Measurements from ENCODE around the gene TMEM132D. TPM values are rescaled to one million over a fixed set of nuclear protein-coding genes. Genes with fewer than 3 reads are reported as not detected.

The TMEM132D gene
- total RNA-seq, 1 donor from 2014 or later: 1.1 TPM

DNA sequence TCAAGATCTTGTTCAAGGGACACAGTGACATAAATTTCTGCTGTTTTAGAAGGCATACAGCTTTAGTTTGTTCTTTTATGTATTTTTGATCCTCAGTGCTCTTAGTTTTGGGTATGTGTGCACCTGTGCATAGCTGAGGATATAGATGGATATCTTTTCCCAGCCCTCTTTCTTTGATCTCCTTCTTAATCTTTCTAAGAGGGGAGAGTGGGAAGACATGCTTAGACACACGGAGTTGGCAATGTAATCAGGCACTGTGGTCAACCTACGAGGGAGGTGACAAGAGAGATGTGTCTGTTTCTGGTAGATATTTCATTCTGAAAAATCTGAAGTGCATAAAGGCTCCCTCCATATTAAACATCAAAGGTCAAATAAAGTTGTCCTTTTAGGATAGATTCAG lies 340.6 kb downstream of the TMEM132D start:
- DNase-seq (ENCODE audit: low spot score): no peak
- H3K4me1 ChIP-seq: no peaks in the 10 kb centered on the region
- H3K4me2 ChIP-seq: no peak overlapping the region
- no peaks in the 10 kb centered on the region for H3K9me3 ChIP-seq (ENCODE audit: low read depth)
- H3K27me3 Mint-ChIP-seq (ENCODE audit: insufficient read depth, low read depth): no peaks in the 10 kb centered on the region
- H3K9me3 Mint-ChIP-seq: peaks cover 8% of the 10 kb centered on the region
- H3K4me3 ChIP-seq: no peak overlapping the region
- TF ChIP-seq EZH2phosphoT487 (IDR thresholded peaks at IDR 0.05) (no peak), EZH2 (IDR thresholded peaks at IDR 0.05) (no peak)
- TF ChIP-seq, protein P1, sequence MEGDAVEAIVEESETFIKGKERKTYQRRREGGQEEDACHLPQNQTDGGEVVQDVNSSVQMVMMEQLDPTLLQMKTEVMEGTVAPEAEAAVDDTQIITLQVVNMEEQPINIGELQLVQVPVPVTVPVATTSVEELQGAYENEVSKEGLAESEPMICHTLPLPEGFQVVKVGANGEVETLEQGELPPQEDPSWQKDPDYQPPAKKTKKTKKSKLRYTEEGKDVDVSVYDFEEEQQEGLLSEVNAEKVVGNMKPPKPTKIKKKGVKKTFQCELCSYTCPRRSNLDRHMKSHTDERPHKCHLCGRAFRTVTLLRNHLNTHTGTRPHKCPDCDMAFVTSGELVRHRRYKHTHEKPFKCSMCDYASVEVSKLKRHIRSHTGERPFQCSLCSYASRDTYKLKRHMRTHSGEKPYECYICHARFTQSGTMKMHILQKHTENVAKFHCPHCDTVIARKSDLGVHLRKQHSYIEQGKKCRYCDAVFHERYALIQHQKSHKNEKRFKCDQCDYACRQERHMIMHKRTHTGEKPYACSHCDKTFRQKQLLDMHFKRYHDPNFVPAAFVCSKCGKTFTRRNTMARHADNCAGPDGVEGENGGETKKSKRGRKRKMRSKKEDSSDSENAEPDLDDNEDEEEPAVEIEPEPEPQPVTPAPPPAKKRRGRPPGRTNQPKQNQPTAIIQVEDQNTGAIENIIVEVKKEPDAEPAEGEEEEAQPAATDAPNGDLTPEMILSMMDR (IDR thresholded peaks at IDR 0.05): no peak
- H3K36me3 ChIP-seq: no peaks in the 10 kb centered on the region
- H3F3A ChIP-seq (ENCODE audit: low read depth): no peaks in the 10 kb centered on the region
- H3K79me2 ChIP-seq (ENCODE audit: low read depth): no peaks in the 10 kb centered on the region
- no peaks in the 10 kb centered on the region for H3K4me1 Mint-ChIP-seq
- H3K27me3 ChIP-seq: no peaks in the 10 kb centered on the region
- no peaks in the 10 kb centered on the region for H4K20me1 ChIP-seq (ENCODE audit: low read depth)
- no peak overlapping the region for H3K9ac ChIP-seq
- H3K4me3 Mint-ChIP-seq: no peak overlapping the region
- H3K27ac Mint-ChIP-seq: no peak overlapping the region
- peaks cover 2% of the 10 kb centered on the region for H3K36me3 Mint-ChIP-seq
- H3K27ac ChIP-seq: no peak overlapping the region
- H2AFZ ChIP-seq (replicated peaks): no peak overlapping the region

DNA sequence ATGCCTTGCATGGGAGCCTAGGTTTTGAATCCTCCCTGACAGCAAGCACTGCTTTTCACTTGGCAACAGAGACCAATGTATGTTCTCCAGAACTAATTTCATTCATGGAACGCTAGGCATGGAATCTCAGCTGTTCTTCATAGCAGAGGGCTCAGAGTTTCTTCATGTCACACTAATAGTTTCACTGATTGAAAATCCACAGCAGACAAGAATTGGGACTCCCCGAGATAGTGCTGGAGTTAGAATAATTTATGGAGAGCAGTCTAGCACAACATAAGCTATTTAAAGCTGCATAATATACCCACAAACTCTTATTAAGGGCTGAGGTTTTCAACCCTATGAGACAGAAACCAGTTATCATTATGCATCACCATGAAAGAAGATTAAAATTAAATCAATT lies 342.5 kb downstream of the TMEM132D start:
- H3K27ac ChIP-seq: no peak overlapping the region
- H3F3A ChIP-seq (ENCODE audit: low read depth): no peaks in the 10 kb centered on the region
- Mint-ChIP-seq H3K36me3 (peaks cover 2% of the 10 kb centered on the region), H3K27ac (no peak overlapping the region), H3K9me3 (peaks cover 11% of the 10 kb centered on the region), H3K4me3 (no peak overlapping the region), H3K27me3 (ENCODE audit: insufficient read depth, low read depth) (no peaks in the 10 kb centered on the region), H3K4me1 (no peaks in the 10 kb centered on the region)
- no peaks in the 10 kb centered on the region for H4K20me1 ChIP-seq (ENCODE audit: low read depth)
- H3K9ac ChIP-seq: no peak overlapping the region
- H3K27me3 ChIP-seq: no peaks in the 10 kb centered on the region
- DNase-seq (ENCODE audit: low spot score): no peak
- no peaks in the 10 kb centered on the region for H3K4me1 ChIP-seq
- TF ChIP-seq EZH2phosphoT487 (IDR thresholded peaks at IDR 0.05) (no peak), EZH2 (IDR thresholded peaks at IDR 0.05) (no peak)
- TF ChIP-seq, protein P1 (IDR thresholded peaks at IDR 0.05): no peak
- no peak overlapping the region for H3K4me2 ChIP-seq
- no peaks in the 10 kb centered on the region for H3K36me3 ChIP-seq
- no peak overlapping the region for H2AFZ ChIP-seq (replicated peaks)
- H3K9me3 ChIP-seq (ENCODE audit: low read depth): no peaks in the 10 kb centered on the region
- no peak overlapping the region for H3K4me3 ChIP-seq
- H3K79me2 ChIP-seq (ENCODE audit: low read depth): no peaks in the 10 kb centered on the region

DNA sequence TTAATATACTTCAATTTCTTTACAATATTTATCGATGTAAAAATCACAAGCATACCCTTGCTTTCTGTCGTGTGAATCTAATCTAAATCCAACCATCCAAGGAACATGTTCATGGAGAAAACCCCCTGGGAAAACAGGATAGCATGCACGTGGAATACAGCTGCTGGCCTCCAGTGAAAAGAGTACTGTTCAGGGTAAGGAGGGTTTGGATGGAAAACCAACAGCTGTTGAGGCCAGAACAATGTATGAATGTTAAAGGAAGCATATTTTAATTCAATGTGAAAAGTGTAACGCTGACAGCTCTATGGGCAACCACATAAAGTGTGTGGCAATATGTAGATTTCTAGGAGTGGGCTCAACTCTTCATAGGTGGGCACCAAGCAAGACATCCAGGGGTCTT lies 344.0 kb downstream of the TMEM132D start:
- Mint-ChIP-seq H3K27ac (no peak overlapping the region), H3K9me3 (peaks cover 11% of the 10 kb centered on the region), H3K4me1 (no peaks in the 10 kb centered on the region), H3K4me3 (no peak overlapping the region), H3K27me3 (ENCODE audit: insufficient read depth, low read depth) (no peaks in the 10 kb centered on the region), H3K36me3 (peaks cover 2% of the 10 kb centered on the region)
- no peak overlapping the region for H3K9ac ChIP-seq
- H2AFZ ChIP-seq (replicated peaks): no peak overlapping the region
- no peak overlapping the region for H3K4me3 ChIP-seq
- H3K27me3 ChIP-seq: no peaks in the 10 kb centered on the region
- no peaks in the 10 kb centered on the region for H4K20me1 ChIP-seq (ENCODE audit: low read depth)
- H3K27ac ChIP-seq: no peak overlapping the region
- TF ChIP-seq, protein P1 (IDR thresholded peaks at IDR 0.05): no peak
- TF ChIP-seq EZH2 (IDR thresholded peaks at IDR 0.05) (no peak), EZH2phosphoT487 (IDR thresholded peaks at IDR 0.05) (no peak)
- H3F3A ChIP-seq (ENCODE audit: low read depth): no peaks in the 10 kb centered on the region
- no peaks in the 10 kb centered on the region for H3K79me2 ChIP-seq (ENCODE audit: low read depth)
- H3K4me1 ChIP-seq: no peaks in the 10 kb centered on the region
- H3K9me3 ChIP-seq (ENCODE audit: low read depth): no peaks in the 10 kb centered on the region
- no peak overlapping the region for H3K4me2 ChIP-seq
- DNase-seq (ENCODE audit: low spot score): no peak
- no peaks in the 10 kb centered on the region for H3K36me3 ChIP-seq
